Measurements from ENCODE around the gene PNMT. TPM values are rescaled to one million over a fixed set of nuclear protein-coding genes. Genes with fewer than 3 reads are reported as not detected.
A peak's percentile ranks its signal among the peaks of the same experiment; 100 is the strongest.

PNMT gene
- total and polyA plus RNA-seq, 2 of the 13 experiments (the other 11 are each of a cell fraction or from before 2014, with no cell fraction given) = 0.25 TPM; not detected in 1

DNA sequence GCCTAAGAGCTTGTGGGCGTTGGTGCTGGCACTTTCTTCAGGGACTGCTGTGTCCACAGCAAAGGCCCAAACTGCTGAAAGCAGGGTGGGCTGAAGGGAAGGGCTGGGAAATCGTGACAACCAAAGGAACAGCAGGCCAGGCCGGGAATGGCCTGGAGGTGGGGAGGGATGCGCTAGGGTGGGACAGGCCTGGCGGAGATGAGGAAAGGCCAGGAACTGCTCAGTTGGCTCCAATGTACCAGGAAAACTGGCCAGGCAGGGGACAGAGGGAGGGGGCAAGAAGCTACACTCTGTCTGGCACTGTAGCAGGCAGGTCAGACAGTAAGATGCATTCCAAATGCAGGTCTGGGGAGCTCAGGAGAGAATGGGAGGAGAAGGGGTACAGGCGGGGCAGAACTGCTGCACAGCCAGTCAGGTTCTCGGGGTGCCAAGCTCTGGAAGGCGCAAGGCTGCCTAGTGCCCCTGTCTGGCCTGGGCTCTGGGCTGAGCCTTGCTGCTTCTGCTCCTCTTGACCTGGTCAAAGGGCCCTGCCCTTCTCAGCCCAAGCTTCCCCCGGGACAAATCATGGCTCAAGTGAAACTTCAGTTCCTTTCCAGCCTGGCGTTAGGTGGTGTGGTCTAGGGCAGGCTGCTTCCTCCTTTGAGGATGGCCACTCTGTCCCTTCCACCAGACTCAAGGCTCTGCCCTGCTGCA lies 7.3 kb downstream of the PNMT start (continued):
- TF ChIP-seq, protein P1, sequence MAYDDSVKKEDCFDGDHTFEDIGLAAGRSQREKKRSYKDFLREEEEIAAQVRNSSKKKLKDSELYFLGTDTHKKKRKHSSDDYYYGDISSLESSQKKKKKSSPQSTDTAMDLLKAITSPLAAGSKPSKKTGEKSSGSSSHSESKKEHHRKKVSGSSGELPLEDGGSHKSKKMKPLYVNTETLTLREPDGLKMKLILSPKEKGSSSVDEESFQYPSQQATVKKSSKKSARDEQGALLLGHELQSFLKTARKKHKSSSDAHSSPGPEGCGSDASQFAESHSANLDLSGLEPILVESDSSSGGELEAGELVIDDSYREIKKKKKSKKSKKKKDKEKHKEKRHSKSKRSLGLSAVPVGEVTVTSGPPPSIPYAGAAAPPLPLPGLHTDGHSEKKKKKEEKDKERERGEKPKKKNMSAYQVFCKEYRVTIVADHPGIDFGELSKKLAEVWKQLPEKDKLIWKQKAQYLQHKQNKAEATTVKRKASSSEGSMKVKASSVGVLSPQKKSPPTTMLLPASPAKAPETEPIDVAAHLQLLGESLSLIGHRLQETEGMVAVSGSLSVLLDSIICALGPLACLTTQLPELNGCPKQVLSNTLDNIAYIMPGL (CRISPR knock-in tag; IDR thresholded peaks at IDR 0.05; ENCODE audit: borderline replicate concordance in 1 of 2, low read depth in 1 of 2) = no peak
- TF ChIP-seq GTF3A (CRISPR knock-in tag; conservative IDR thresholded peaks at IDR 0.05) = no peak
- no peak for TF ChIP-seq HMGA1 (CRISPR knock-in tag; conservative IDR thresholded peaks at IDR 0.05)
- TF ChIP-seq HOXA9 (CRISPR knock-in tag; IDR thresholded peaks at IDR 0.05; ENCODE audit: borderline replicate concordance) = no peak
- no peak for TF ChIP-seq ATAD3A (CRISPR knock-in tag; IDR thresholded peaks at IDR 0.05)
- no peak for TF ChIP-seq SNAPC5 (CRISPR knock-in tag; IDR thresholded peaks at IDR 0.05; ENCODE audit: borderline replicate concordance)
- TF ChIP-seq, protein P2, sequence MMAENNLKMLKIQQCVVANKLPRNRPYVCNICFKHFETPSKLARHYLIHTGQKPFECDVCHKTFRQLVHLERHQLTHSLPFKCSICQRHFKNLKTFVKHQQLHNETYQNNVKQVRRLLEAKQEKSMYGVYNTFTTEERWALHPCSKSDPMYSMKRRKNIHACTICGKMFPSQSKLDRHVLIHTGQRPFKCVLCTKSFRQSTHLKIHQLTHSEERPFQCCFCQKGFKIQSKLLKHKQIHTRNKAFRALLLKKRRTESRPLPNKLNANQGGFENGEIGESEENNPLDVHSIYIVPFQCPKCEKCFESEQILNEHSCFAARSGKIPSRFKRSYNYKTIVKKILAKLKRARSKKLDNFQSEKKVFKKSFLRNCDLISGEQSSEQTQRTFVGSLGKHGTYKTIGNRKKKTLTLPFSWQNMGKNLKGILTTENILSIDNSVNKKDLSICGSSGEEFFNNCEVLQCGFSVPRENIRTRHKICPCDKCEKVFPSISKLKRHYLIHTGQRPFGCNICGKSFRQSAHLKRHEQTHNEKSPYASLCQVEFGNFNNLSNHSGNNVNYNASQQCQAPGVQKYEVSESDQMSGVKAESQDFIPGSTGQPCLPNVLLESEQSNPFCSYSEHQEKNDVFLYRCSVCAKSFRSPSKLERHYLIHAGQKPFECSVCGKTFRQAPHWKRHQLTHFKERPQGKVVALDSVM (CRISPR knock-in tag; IDR thresholded peaks at IDR 0.05) = no peak
- TF ChIP-seq TAF1 (CRISPR knock-in tag; IDR thresholded peaks at IDR 0.05) = peak; percentile 8; the same call in 1 of the 2 replicates
- TF ChIP-seq ZMYM4 (CRISPR knock-in tag; IDR thresholded peaks at IDR 0.05) = 0 out of 2 replicates have a peak, but pooled peaks have one; percentile 31
- no peak for TF ChIP-seq MYNN (CRISPR knock-in tag; IDR thresholded peaks at IDR 0.05; ENCODE audit: low read depth)
- TF ChIP-seq, protein P3, sequence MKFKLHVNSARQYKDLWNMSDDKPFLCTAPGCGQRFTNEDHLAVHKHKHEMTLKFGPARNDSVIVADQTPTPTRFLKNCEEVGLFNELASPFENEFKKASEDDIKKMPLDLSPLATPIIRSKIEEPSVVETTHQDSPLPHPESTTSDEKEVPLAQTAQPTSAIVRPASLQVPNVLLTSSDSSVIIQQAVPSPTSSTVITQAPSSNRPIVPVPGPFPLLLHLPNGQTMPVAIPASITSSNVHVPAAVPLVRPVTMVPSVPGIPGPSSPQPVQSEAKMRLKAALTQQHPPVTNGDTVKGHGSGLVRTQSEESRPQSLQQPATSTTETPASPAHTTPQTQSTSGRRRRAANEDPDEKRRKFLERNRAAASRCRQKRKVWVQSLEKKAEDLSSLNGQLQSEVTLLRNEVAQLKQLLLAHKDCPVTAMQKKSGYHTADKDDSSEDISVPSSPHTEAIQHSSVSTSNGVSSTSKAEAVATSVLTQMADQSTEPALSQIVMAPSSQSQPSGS (CRISPR knock-in tag; IDR thresholded peaks at IDR 0.05) = no peak
- 0 out of 2 replicates have a peak, but pooled peaks have one; percentile 32 for TF ChIP-seq KAT7 (CRISPR knock-in tag; IDR thresholded peaks at IDR 0.05; ENCODE audit: borderline replicate concordance)
- TF ChIP-seq ZNF687 (CRISPR knock-in tag; IDR thresholded peaks at IDR 0.05) = peak; percentile 60; the same call in 1 of the 2 replicates
- no peak for TF ChIP-seq PAF1 (CRISPR knock-in tag; IDR thresholded peaks at IDR 0.05)
- TF ChIP-seq, protein P4, sequence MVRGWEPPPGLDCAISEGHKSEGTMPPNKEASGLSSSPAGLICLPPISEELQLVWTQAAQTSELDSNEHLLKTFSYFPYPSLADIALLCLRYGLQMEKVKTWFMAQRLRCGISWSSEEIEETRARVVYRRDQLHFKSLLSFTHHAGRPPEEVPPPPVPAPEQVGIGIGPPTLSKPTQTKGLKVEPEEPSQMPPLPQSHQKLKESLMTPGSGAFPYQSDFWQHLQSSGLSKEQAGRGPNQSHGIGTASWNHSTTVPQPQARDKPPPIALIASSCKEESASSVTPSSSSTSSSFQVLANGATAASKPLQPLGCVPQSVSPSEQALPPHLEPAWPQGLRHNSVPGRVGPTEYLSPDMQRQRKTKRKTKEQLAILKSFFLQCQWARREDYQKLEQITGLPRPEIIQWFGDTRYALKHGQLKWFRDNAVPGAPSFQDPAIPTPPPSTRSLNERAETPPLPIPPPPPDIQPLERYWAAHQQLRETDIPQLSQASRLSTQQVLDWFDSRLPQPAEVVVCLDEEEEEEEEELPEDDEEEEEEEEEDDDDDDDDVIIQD (CRISPR knock-in tag; IDR thresholded peaks at IDR 0.05; ENCODE audit: low read depth) = no peak
